ENCODE data around the gene FAM114A1. TPM values are rescaled to one million over a fixed set of nuclear protein-coding genes. Genes with fewer than 3 reads are reported as not detected.

Gene FAM114A1
- total RNA-seq, 1 donor from 2014 or later: 223 TPM

DNA sequence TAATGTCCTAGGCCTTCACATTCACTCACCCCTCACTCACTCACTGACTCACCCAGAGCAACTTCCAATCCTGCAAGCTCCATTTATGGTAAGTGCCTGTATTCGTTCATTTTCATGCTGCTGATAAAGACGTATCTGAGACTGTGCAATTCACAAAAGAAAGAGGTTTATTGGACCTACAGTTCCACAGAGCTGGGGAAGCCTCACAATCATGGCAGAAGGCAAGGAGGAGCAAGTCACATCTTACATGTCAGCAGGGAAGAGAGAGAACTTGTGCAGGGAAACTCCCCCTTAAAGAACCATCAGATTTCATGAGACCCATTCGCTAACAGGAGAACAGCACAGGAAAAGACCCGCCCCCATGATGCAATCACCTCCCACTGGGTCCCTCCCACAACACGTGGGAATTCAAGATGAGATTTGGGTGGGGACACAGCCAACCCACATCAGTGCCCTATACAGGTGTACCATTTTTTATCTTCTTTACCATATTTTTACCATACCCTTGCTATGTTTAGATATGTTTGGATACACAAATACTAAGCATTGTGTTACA is 44.8 kb upstream of the FAM114A1 start:
- no peak for DNase-seq (ENCODE audit: low spot score)
- H3K4me3 Mint-ChIP-seq (ENCODE audit: unreplicated experiment): no peak overlapping the region
- peaks cover 20% of the 10 kb centered on the region for H3K4me1 Mint-ChIP-seq (ENCODE audit: low read depth)
- no peaks in the 10 kb centered on the region for H3K27me3 Mint-ChIP-seq (ENCODE audit: low read depth)
- peaks cover 7% of the 10 kb centered on the region for H3K9me3 Mint-ChIP-seq (ENCODE audit: low read depth)
- H3K27ac Mint-ChIP-seq (ENCODE audit: unreplicated experiment): no peak overlapping the region
- TF ChIP-seq CTCF (IDR thresholded peaks at IDR 0.05): no peak
- H3K36me3 Mint-ChIP-seq (ENCODE audit: low read depth): peaks cover 2% of the 10 kb centered on the region

DNA sequence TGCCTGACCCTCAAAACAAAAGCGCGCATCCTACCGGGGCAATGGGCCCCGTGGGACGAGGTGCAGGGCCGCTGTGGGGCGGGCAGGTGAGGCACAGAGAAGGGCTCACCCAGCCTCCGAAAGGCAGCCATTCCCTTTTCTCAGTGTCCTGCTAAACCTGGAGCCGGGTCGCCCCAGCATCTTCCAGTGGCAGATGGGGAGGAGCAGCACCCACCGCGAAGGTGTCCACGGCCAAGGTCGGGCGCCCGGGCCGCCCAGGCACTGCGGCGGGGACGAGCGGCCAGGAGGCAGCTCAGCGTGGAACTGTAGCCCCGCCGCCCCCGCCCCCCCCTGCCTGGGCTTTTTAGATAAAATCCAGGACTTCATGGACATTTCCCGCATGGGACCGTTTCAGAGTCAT is 43.8 kb upstream of the FAM114A1 start:
- DNase-seq (ENCODE audit: low spot score): no peak
- Mint-ChIP-seq H3K36me3 (ENCODE audit: low read depth) (peaks cover 2% of the 10 kb centered on the region), H3K27me3 (ENCODE audit: low read depth) (no peaks in the 10 kb centered on the region), H3K27ac (ENCODE audit: unreplicated experiment) (no peak overlapping the region), H3K4me1 (ENCODE audit: low read depth) (peaks cover 20% of the 10 kb centered on the region), H3K9me3 (ENCODE audit: low read depth) (peaks cover 7% of the 10 kb centered on the region), H3K4me3 (ENCODE audit: unreplicated experiment) (no peak overlapping the region)
- TF ChIP-seq CTCF (IDR thresholded peaks at IDR 0.05): no peak

DNA sequence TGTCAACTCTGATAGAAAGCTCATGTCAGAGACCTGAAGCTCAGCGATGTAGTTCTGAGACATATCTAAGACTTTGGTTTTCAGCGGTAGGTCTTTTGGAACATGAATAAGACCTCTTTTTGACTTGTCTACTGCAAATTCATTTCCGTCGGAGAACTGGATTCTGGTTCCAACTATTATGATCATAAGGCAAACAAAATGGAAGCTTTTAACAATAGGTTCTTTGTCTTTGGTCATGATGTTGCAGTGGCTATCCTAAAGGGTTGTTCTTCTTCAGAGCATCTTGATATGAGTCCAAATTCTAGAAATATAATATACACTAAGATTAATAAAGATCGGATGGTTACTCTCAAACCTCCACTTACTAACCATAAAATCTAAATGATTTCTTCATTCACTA is 38.4 kb upstream of the FAM114A1 start:
- Mint-ChIP-seq H3K4me1 (ENCODE audit: low read depth) (peaks cover 2% of the 10 kb centered on the region), H3K27ac (ENCODE audit: unreplicated experiment) (no peak overlapping the region), H3K4me3 (ENCODE audit: unreplicated experiment) (no peak overlapping the region), H3K36me3 (ENCODE audit: low read depth) (peaks cover 2% of the 10 kb centered on the region), H3K27me3 (ENCODE audit: low read depth) (no peaks in the 10 kb centered on the region), H3K9me3 (ENCODE audit: low read depth) (peaks cover 2% of the 10 kb centered on the region)
- no peak for DNase-seq (ENCODE audit: low spot score)
- no peak for TF ChIP-seq CTCF (IDR thresholded peaks at IDR 0.05)

DNA sequence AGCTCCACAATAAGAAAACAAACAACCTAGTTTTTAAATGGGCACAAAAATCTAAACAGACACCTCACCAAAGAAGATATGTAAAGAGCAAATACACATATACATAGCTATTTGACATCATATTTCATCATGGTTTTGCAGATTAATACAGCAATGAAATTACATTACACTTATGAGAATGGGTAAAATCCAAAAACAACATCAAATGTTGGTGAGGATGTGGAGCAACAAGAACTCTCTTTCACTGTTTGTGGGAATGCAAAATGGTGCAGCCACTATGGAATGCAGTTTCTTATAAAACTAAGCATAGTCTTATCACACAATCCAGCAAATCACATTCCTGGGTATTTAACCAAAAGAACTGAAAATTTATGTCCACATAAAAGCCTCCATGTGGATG is 36.0 kb upstream of the FAM114A1 start:
- Mint-ChIP-seq H3K9me3 (ENCODE audit: low read depth) (peaks cover 22% of the 10 kb centered on the region), H3K36me3 (ENCODE audit: low read depth) (peaks cover 10% of the 10 kb centered on the region), H3K27ac (ENCODE audit: unreplicated experiment) (no peak overlapping the region), H3K27me3 (ENCODE audit: low read depth) (no peaks in the 10 kb centered on the region), H3K4me3 (ENCODE audit: unreplicated experiment) (no peak overlapping the region), H3K4me1 (ENCODE audit: low read depth) (no peaks in the 10 kb centered on the region)
- no peak for DNase-seq (ENCODE audit: low spot score)
- no peak for TF ChIP-seq CTCF (IDR thresholded peaks at IDR 0.05)

DNA sequence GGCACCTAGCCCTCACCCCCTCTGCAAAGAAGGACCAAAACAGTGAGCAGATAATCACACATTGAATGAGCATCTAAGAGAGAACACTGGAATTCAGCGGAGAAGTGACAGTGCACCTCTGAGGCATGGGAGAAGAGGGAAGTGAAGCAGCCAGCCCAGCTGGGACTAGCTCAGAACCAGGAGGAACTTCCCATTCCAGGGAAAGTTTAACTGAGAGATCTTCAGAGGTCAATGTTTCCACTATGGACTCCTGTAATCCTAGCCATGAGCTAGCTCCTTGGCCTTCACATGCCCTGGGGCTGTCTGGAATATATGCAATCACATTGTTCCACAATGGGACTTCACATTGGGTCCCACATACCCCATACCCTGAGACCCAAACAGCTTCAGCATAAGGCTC is 35.4 kb upstream of the FAM114A1 start:
- Mint-ChIP-seq H3K4me1 (ENCODE audit: low read depth) (no peaks in the 10 kb centered on the region), H3K27ac (ENCODE audit: unreplicated experiment) (no peak overlapping the region), H3K9me3 (ENCODE audit: low read depth) (peaks cover 26% of the 10 kb centered on the region), H3K4me3 (ENCODE audit: unreplicated experiment) (no peak overlapping the region), H3K36me3 (ENCODE audit: low read depth) (peaks cover 10% of the 10 kb centered on the region), H3K27me3 (ENCODE audit: low read depth) (no peaks in the 10 kb centered on the region)
- no peak for DNase-seq (ENCODE audit: low spot score)
- no peak for TF ChIP-seq CTCF (IDR thresholded peaks at IDR 0.05)

Data from chondrocyte (in vitro differentiated cells).